Activated CD4-positive, CD25-positive, alpha-beta regulatory T cell treated with anti-CD3 and anti-CD28 coated beads, Interleukin-2, amount 50 U/mL, for 72 hours (primary cell): ENCODE measurements around the gene GNG12.

Experiments used
- DNase-seq: peaks from one replicate; pipeline ENCODE4 v3.0.0; 2021

GNG12 gene

DNA sequence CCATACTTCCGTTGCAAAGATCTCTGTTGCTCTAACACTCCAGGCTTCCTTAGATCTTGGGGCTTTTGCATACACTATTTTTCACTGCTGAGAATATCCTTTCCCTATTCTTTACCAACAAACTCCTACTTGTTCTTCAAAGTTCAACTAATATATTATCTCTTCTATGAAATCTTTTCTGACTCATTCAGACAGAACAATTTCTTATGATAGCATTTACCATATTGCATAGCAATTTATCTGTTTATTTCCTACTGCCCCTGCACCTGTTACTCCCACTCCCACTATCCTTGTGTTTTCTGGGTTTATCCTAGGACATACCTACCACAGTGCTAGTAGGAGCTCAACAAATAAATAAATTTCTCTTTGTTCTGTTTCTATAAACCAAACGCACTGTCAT is 137.3 kb downstream of the GNG12 start:
- DNase-seq, result no peak

DNA sequence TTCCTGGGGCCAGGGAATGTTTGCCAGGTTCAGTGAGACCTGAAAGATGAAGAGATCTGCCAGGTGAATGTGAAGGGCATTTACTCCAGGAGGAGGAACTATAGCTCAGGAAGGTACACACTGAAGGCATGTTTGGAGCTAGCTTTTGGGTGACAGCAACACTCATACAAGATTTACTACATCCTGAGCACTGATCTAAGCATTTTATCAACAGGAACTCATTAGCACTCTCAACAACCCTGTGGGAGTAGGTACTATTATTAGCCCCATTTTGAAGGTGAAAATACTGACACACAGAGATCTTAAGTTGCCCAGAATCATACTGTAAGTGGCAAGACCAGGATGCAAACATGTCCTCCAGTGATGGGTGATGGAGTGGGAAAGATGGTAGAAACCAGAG is 141.6 kb downstream of the GNG12 start:
- no peak for DNase-seq

DNA sequence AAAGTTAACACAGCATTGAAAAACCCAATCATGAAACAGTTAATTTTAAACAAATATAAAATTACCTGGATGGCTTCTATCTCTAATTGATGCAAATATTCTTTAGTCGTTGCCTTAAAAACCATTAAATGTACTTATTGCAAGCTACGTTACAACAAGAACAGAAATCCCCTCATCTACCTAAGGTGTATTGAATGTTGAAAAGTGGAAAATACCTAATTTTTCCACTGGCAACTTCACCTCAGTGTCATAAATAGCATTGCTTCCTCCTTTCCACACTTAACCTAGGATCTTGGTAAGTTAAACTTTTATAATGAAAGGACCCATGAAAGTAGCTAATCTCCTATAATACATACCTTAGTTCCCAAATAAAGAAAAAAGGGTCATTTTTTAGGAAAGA is 142.9 kb downstream of the GNG12 start:
- DNase-seq, result no peak

DNA sequence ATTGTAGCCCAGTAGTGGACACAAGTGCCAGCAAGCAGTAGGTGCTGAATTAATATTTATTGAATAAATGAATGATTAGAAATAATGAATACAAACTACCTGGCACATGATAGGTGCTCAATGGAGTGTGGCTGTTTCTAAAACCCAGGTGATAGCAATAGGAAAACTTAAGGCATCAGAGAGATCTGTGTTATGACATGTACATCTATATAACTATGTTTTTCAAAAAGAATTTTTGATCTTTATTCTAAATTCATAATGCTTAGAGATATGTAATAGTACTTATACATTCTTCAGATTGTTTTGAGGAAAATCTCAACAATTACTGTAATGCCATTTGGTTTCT is 143.3 kb downstream of the GNG12 start:
- no peak for DNase-seq

DNA sequence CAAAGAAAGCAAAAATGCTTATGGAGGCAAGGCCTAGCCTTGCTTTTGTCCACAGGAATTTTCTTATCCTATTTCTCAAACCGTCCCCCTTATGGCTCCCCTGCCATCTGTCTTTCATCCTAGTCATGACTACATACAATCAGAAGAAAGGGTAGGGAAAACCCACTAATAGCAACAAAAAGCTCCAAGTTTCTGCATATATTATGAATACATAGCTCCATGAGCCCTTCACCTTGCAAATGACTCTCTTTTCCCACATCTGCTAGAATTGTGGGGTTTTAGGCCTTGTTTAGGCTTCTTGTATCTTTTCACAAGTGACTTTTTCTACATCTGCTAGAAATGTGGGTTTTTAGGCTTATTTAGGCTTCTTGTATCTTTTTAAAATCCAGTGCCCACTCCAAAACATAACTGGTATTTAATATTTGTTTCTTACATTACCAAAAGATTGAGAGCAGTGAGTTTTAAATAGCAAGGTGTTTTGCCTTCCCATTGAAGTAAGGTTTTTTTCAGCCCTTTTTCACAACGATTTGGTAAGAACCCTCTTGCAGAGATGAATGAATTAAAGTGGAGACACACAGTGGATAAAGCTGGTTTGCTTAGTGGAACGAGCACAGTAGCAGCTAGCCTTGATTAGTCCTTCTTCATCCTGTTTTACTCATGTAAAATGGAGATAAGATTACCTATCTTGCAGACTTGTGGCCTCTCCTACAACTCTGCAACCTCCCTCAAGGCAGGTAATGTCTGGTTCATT is 143.8 kb downstream of the GNG12 start:
- no peak for DNase-seq

DNA sequence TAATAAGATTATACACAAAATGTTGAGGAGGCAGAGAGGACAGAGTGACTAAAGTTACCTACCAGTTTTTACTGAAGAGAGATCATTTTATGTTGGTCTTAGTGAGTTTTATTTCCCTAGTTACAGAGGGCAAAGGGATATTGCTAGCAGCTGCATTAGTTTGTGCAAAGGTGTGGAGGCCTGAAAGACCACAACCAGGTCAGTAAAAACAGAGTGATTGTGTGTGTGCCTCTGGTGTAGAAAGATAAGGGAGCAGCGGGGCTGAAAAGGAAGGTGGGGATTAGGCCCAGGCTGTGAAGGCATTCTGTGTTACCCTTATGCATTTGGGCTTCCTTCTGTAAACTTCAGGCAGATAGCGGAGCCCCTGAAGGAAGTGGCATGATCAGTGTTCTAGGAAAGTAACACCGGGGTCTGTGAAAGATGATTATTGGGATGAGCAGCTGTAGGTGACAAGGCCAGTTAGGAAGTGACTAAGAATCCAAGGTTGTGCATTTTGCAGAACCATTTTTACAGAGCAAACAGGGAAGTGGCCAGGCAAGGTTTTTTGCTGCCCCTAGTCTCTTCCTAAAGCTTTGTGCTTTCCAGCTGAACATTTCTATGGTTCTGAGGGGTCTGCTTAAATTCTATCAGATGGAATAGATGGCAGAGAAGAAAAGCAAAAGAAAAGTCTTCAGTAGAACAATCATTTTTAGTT is 144.6 kb downstream of the GNG12 start:
- no peak for DNase-seq

DNA sequence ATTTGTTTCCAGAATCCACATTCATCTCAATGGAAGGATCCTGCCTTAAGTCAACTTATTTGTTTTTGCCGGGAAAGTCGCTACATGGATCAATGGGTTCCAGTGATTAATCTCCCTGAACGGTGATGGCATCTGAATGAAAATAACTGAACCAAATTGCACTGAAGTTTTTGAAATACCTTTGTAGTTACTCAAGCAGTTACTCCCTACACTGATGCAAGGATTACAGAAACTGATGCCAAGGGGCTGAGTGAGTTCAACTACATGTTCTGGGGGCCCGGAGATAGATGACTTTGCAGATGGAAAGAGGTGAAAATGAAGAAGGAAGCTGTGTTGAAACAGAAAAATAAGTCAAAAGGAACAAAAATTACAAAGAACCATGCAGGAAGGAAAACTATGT is 145.6 kb downstream of the GNG12 start:
- DNase-seq, result no peak

DNA sequence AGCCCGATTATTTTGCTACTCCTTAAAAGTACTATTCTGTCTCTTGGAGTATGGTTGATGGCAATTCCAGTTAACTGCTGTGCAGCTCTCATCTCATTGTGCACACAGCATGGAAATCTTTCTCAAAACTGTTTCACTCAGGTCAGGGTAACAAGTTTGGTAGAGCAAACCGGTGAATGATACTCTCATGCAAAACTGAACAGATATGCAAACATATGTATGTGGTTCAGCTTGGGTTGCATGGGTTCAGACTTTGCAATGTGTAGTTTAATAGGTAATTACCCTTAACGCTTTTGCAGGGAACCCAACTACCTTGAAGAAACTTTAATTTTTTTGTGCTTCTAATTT is 146.1 kb downstream of the GNG12 start:
- DNase-seq, result no peak

DNA sequence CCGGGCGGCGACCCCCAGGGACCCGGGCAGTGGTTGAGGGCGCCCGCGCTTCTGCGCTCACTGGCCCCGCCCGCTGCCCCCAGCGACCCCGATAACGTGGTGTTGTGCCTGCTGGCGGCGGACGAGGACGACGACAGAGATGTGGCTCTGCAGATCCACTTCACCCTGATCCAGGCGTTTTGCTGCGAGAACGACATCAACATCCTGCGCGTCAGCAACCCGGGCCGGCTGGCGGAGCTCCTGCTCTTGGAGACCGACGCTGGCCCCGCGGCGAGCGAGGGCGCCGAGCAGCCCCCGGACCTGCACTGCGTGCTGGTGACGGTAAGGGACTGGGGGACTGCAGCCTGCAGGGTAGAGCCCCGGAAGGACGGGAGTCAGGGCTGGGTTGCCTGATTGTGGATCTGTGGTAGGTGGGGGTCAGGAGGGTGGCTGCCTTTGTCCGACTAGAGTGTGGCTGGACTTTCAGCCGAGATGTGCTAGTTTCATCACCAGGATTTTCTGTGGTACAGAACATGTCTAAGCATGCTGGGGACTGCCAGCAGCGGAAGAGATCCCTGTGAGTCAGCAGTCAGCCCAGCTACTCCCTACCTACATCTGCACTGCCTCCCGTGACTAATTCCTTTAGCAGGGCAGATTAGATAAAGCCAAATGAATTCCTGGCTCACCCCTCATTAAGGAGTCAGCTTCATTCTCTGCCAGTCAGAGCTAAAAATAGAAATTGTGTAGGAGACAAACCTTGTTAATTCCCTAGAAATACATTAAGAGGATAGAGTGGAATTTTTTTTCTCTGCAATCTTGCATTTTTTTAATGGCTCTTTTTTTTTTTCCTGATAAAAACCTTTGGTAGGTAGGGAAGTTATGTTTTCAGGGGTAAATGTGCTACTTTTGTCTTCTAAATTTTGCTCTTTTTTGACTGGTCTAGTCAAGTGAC is 146.7 kb downstream of the GNG12 start:
- peak; percentile 69 for DNase-seq

DNA sequence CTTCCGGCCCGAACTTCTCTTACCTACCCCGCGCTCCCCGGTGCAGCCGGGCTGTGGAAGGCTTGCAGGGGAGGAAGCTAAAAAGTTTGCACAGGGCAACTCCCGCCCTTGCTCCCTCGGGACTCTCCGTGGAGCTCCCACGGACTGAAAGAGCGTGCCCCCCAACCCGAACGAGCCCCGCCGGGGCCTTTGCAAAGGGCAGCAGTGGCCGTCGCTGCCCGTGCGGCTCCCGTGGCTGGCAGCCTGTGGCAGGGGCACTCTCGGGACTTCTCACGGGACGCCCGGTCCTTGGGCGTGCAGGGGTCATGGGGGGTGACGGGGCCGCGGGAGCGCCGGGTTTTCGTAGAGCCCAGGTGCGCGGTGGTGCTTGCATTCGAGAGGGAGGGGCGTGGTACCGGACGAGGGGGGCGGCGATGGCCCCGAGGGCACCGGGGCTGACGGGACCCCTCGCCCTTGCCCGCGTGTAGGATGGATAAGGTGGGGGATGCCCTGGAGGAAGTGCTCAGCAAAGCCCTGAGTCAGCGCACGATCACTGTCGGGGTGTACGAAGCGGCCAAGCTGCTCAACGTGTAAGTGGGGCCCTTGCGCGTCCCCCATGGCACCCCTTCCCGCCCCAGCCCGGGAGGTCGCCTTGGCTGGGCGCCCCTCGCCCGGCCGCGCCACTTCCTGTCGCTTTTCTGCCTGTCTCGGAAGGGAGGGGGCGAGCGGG is 147.6 kb downstream of the GNG12 start:
- peak; percentile 67 for DNase-seq

DNA sequence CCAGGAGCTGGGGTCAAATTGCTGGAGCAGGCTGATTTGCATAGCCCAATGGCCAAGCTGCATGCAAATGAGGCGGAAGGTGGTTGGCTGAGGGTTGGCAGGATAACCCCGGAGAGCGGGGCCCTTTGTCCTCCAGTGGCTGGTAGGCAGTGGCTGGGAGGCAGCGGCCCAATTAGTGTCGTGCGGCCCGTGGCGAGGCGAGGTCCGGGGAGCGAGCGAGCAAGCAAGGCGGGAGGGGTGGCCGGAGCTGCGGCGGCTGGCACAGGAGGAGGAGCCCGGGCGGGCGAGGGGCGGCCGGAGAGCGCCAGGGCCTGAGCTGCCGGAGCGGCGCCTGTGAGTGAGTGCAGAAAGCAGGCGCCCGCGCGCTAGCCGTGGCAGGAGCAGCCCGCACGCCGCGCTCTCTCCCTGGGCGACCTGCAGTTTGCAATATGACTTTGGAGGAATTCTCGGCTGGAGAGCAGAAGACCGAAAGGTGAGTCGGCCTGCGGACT is 148.2 kb downstream of the GNG12 start, which contains the start of gene GADD45A:
TSS of gene GADD45A (plus strand) at position 135 of the 491 bp plus-strand sequence. CDS start at position 429, 294 bp downstream.
- peak; percentile 91 for DNase-seq

DNA sequence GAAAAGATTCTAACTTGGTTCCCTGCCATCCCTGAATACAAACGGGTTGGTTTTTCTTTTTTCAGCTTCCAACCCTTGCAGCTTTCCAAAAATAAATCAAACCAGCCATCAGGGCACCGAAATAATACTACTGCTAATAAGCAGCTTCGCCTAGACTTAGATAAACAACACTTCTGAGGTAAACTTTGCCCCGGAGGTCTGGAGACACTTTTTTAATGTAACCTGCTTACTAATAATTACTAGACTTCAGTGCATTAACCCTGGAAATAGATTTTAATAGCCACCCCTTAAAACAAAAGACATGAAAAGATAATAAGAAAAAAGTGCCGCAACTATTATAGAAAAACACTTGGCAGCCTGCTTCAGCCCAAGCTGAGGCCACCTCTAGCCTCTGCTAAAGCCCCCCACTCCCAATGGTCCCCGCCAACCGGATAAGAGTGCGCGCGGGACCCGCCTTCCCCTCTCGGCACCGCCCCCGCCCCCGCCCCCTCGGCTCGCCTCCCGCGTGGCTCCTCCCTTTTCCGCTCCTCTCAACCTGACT is 148.7 kb downstream of the GNG12 start:
- no peak for DNase-seq

DNA sequence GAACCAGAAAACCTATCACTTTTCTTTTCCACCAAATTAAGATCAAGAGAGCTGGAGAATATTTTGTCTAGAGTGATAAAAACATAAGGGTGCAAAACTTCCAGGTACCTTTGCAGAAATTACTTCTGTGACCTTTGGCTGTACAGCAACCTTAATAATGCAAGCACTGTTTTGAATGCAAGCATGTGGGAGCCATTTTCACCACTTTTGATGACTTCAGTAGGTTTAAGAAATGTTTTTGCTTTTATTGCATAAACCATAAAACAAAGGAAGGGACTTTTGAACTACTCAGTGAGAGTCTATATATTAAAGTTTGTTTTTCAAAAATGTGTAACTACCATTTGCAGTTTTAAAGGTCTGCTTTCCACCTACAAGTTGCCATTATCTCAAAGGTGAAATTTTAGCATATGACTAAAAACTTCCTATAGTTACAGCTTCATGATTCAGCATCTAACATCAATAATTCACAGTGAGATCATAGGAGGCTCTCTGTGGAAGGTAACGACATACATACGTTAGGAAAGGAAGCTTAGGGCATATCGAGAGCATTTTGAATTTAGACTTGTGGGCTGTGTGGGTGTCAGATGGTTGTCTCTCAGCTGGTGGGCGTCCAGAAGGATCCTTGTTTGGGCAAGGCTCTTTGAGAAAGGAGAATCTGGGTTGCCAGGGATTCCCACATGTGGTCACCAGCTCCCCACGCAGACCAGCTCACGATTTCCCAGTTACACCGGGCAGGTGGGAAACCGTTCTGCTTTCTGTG is 149.3 kb downstream of the GNG12 start:
- peak; percentile 43 for DNase-seq

DNA sequence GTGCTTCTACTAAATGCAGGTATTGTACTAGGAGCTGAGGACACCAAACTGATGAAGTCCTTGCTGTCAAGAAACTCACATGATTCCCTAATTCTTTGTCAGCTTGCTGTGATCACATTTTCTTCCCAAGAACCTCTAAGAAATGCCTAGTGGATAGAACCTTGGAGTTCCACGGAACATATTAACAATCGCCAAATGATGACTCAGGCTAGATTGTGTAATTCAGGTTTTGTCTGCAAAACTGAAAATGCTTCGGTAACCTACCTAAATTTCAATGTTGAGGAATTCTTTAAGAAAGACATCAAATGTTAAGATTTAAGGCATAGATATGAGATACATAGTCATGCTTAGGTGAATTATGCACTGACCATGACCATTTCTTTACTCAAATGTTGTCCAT is 150.0 kb downstream of the GNG12 start:
- no peak for DNase-seq

DNA sequence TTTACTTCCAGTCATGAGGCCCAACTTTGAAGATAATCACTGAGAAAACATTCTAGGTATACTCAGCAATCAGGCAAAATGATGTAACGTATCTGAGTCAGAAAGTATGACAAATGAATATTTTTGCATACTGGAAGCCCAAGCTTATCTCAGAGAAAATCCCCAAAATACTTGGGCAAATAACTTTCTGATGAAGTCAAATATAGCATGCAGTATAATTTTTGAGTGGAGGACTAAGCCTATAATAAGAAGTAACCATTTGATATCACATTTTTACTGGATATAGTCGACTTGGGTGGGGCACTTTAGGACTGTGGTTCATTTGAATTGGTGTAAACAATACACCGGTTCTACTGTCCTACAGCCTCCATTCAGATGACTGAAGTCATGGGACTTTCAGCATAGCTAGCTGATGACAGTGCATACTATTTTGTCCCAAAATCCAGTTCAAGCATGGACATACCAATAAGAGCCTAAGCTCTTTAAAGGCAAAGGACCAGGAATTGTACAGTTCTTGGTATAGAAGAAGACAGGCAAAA is 150.5 kb downstream of the GNG12 start:
- no peak for DNase-seq

DNA sequence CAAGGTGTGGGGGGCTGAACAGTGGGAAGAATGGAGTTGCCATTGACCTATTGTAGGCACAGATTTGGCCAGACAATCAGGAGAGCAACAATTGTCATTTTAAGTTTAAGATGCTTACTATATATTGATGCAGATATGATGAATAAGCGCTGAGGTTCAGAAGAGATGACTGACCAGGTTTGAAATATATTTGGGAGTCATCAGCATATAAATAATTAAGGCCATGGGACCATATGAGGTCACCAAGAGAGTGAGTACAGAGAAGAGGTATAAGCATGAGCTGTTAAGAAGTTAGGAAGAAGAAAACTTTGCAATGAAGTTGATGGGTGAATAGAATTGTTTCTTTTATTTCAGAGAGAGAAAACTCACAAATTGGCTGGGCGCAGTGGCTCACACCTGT is 152.8 kb downstream of the GNG12 start:
- DNase-seq, result no peak

DNA sequence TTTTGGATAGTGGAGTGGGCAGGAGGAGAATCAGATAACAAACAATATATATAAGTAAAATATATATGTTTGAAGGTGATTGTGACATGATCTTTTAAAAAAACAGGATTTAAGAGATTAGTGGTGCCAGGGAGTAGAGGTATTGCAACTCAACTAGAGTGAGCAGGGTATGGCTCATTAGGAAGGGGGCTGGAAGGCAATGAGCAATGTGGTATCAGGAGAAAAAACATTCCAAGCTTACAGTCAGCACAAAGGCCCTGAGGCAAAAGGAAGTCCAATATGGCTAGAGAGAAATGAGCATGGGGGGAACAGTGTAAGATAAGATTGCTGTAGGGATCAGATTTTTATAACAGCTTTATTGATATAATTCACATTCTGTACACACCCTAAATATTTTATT is 153.6 kb downstream of the GNG12 start:
- no peak for DNase-seq

DNA sequence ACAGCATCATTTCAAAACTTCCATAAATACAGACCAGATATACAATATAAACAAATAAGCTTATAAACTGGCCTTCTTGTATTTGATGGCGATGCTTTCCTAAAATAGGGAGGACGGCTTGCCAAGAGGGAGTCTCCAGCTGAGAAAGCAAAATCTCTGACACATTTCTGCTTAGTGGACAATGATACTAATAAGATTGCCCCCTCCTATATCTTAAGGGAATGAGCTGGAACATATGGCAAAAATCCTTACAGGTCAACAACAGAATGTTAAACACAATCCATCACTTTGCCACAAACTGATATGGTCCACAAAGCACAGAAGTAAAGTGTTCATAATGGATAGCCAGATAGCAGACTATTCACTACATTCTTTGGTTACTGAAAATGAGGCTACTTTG is 155.3 kb downstream of the GNG12 start:
- DNase-seq, result no peak

DNA sequence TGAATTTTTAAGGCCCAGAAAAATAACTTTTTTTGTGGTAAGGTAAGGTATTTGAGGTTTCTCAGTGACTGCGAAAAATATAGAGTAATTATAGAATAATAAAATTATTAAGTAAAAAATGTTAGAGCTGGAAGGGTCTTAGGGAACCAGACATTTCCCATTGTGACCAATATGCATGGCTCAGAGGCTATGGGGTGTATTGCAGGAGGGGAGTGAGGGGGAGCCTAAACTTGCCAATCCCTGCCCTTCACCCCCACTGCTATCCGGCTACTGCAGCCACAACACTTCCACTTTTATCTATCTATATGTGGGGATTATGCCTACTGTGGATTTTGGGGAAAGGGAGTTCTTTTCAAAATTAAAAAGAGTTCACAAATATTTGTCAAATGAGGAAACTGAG is 155.9 kb downstream of the GNG12 start:
- no peak for DNase-seq

DNA sequence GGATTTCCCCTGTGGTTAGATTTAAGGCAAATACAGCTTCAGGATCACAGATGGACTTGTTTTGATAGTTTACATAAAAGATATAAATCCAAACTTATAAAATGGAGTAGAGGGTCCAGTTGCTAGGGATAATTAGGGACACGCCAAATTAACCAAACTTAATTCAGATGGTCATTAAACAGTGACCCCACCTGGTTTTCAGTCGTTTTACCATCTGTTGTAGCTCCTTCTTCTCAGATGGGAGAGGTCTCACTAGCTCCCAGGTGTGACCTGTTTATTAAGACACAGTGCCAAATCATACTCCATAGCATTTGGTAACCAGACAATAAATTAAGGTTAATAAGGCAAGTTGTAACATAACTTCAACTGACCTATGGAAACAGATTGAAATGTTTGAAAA is 156.3 kb downstream of the GNG12 start:
- no peak for DNase-seq

DNA sequence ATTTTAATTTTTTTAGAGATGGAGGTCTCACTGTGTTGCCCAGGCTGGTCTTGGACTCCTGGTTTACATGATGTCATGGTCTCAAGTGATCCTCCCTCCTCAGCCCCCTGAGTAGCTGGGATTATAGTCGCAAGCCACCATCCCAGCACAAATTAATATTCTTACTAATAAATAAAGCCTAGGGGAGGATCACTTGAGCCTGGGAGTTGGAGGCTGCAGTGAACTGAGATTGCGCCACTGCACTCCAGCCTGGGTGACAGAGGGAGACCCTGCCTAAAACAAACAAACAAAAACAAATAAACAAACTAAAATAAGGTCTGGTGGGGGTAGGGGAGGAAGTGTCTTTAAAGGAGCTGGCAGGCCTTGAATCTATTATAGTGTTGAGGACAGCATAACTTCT is 157.0 kb downstream of the GNG12 start:
- DNase-seq, result no peak

DNA sequence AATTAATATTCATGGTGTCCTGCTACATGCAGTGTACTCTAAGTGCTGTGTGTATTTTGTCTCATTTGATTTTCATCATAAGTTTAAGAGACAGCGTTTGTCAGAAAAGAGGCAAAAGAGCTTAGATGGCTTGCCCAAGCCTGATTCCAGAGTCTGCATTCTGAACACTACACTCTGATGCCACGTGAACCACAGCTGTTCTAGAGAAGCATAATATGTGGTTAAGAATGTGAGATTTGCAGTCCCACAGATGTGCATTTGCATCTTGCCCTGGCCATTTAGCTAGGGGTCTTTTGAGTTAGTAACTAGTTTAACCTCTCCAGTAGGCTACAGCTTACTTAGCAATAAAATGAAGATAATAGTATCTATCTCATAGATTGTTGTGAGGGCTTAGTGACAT is 157.5 kb downstream of the GNG12 start:
- DNase-seq, result no peak
